ENCODE results near the gene RSL24D1.

Gene RSL24D1

DNA sequence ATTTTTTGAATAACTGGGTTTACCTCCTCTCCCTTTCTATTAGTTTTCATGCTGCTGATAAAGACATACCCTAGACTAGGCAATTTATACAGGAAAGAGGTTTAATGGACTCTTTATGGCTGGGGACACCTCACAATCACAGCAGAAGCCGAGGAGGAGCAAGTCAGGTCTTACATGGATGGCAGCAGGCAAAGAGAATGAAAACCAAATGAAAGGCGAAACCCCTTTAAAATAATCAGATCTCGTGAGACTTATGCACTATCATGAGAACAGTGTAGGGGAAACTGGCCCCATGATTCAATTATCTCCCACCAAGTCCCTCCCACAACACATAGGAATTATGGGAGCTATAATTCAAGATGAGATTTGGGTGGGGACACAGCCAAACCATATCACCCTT, 2.0 kb upstream of the RSL24D1 start:
- peaks cover 19% of the 10 kb centered on the region for H4K20me1 ChIP-seq (ENCODE audit: control insufficient read depth, insufficient read depth, low read depth, low read length)
- H3K4me3 ChIP-seq (ENCODE audit: low read length): peak overlapping the region; percentile 86; the same call in 1 of the 2 replicates
- H3K4me1 ChIP-seq (ENCODE audit: control insufficient read depth, low read length): peaks cover 31% of the 10 kb centered on the region
- no peak overlapping the region for H3K27ac ChIP-seq (ENCODE audit: low read depth, low read length)
- peaks cover 13% of the 10 kb centered on the region for H3F3A ChIP-seq (ENCODE audit: control insufficient read depth, insufficient read depth)
- H3K79me2 ChIP-seq (ENCODE audit: control insufficient read depth, low read length): peaks cover 31% of the 10 kb centered on the region
- H3K27me3 ChIP-seq (ENCODE audit: control insufficient read depth, low read length): no peaks in the 10 kb centered on the region
- TF ChIP-seq EZH2phosphoT487 (IDR thresholded peaks at IDR 0.05; ENCODE audit: borderline replicate concordance, low read length): no peak
- TF ChIP-seq, protein P1, sequence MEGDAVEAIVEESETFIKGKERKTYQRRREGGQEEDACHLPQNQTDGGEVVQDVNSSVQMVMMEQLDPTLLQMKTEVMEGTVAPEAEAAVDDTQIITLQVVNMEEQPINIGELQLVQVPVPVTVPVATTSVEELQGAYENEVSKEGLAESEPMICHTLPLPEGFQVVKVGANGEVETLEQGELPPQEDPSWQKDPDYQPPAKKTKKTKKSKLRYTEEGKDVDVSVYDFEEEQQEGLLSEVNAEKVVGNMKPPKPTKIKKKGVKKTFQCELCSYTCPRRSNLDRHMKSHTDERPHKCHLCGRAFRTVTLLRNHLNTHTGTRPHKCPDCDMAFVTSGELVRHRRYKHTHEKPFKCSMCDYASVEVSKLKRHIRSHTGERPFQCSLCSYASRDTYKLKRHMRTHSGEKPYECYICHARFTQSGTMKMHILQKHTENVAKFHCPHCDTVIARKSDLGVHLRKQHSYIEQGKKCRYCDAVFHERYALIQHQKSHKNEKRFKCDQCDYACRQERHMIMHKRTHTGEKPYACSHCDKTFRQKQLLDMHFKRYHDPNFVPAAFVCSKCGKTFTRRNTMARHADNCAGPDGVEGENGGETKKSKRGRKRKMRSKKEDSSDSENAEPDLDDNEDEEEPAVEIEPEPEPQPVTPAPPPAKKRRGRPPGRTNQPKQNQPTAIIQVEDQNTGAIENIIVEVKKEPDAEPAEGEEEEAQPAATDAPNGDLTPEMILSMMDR (IDR thresholded peaks at IDR 0.05; ENCODE audit: low read depth, low read length, poor library complexity, severe bottlenecking): no peak
- peaks cover 12% of the 10 kb centered on the region; the same call in 1 of the 2 replicates for H3K9me3 ChIP-seq (ENCODE audit: control insufficient read depth, insufficient read depth, low read length)
- peaks cover 30% of the 10 kb centered on the region for H3K36me3 ChIP-seq (ENCODE audit: control insufficient read depth, low read length)
- no peaks in the 10 kb centered on the region for H3K9me2 ChIP-seq (replicated peaks; ENCODE audit: control insufficient read depth, low read length)
- peak overlapping the region; percentile 78; the same call in 1 of the 2 replicates for H3K4me2 ChIP-seq (ENCODE audit: low read length)

DNA sequence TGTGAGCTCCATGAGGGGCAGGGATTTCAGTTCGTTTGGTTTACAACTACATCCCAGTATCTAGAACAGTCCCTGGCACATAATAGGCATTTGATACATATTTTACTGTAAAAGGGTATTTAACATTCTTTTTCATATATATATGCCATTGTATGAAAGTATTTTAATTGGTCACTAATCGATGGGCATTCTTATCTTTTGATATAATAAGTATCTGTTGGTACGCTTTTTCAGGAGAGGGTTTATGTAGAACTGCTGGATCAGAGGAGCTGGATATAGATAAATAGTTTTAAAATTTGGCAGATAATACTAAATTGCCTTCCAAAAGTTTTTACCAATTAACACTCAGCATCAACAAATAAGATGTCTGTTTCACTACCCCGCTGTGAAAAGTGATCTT, 978 bp upstream of the RSL24D1 start:
- peaks cover 27% of the 10 kb centered on the region for H4K20me1 ChIP-seq (ENCODE audit: control insufficient read depth, insufficient read depth, low read depth, low read length)
- H3K27ac ChIP-seq (ENCODE audit: low read depth, low read length): peak overlapping the region; percentile 96
- H3K4me1 ChIP-seq (ENCODE audit: control insufficient read depth, low read length): peaks cover 36% of the 10 kb centered on the region
- TF ChIP-seq, protein P1 (IDR thresholded peaks at IDR 0.05; ENCODE audit: low read depth, low read length, poor library complexity, severe bottlenecking): no peak
- no peak for TF ChIP-seq EZH2phosphoT487 (IDR thresholded peaks at IDR 0.05; ENCODE audit: borderline replicate concordance, low read length)
- H3K9me2 ChIP-seq (replicated peaks; ENCODE audit: control insufficient read depth, low read length): no peaks in the 10 kb centered on the region
- peaks cover 13% of the 10 kb centered on the region for H3F3A ChIP-seq (ENCODE audit: control insufficient read depth, insufficient read depth)
- peak overlapping the region; percentile 78 for H3K4me2 ChIP-seq (ENCODE audit: low read length)
- no peaks in the 10 kb centered on the region for H3K27me3 ChIP-seq (ENCODE audit: control insufficient read depth, low read length)
- H3K4me3 ChIP-seq (ENCODE audit: low read length): peak overlapping the region; percentile 86
- peaks cover 41% of the 10 kb centered on the region for H3K79me2 ChIP-seq (ENCODE audit: control insufficient read depth, low read length)
- peaks cover 39% of the 10 kb centered on the region for H3K36me3 ChIP-seq (ENCODE audit: control insufficient read depth, low read length)
- peaks cover 12% of the 10 kb centered on the region; the same call in 1 of the 2 replicates for H3K9me3 ChIP-seq (ENCODE audit: control insufficient read depth, insufficient read depth, low read length)

DNA sequence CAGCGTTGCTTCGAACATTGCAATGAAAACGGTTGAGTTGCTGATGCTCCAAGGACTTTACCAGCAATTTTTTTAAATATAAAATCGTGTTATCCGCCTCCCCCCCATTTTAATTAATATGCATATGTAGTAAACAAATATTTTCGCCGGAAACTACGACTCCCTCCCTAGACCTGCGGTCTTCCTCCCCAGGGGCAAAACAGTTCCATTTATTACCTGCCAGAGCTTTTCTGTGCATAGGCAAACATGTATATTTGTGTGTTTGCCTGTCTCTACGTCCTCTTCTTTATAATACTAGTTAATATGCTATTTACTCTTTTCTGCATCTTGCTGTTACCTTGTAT, 593 bp upstream of the RSL24D1 start:
- peak overlapping the region; percentile 86 for H3K4me3 ChIP-seq (ENCODE audit: low read length)
- H3K9me2 ChIP-seq (replicated peaks; ENCODE audit: control insufficient read depth, low read length): no peaks in the 10 kb centered on the region
- H3K4me2 ChIP-seq (ENCODE audit: low read length): peak overlapping the region; percentile 78
- TF ChIP-seq, protein P1 (IDR thresholded peaks at IDR 0.05; ENCODE audit: low read depth, low read length, poor library complexity, severe bottlenecking): peak; percentile 16
- TF ChIP-seq EZH2phosphoT487 (IDR thresholded peaks at IDR 0.05; ENCODE audit: borderline replicate concordance, low read length): no peak
- peaks cover 45% of the 10 kb centered on the region for H3K79me2 ChIP-seq (ENCODE audit: control insufficient read depth, low read length)
- peak overlapping the region; percentile 96 for H3K27ac ChIP-seq (ENCODE audit: low read depth, low read length)
- peaks cover 43% of the 10 kb centered on the region for H3K36me3 ChIP-seq (ENCODE audit: control insufficient read depth, low read length)
- H3K27me3 ChIP-seq (ENCODE audit: control insufficient read depth, low read length): no peaks in the 10 kb centered on the region
- H3F3A ChIP-seq (ENCODE audit: control insufficient read depth, insufficient read depth): peaks cover 13% of the 10 kb centered on the region
- H4K20me1 ChIP-seq (ENCODE audit: control insufficient read depth, insufficient read depth, low read depth, low read length): peaks cover 27% of the 10 kb centered on the region
- peaks cover 12% of the 10 kb centered on the region; the same call in 1 of the 2 replicates for H3K9me3 ChIP-seq (ENCODE audit: control insufficient read depth, insufficient read depth, low read length)
- H3K4me1 ChIP-seq (ENCODE audit: control insufficient read depth, low read length): peaks cover 36% of the 10 kb centered on the region
